Cardiac muscle cell (in vitro differentiated cells and primary cell): ENCODE measurements around the gene TSPAN19. TPM values are rescaled to one million over a fixed set of nuclear protein-coding genes. Genes with fewer than 3 reads are reported as not detected.

Source experiments
- DNase-seq, 2 donors: peaks; one replicate each; pipeline versions ENCODE4 v3.0.0 to v3.0.0-alpha.2; 2010 to 2017; ENCODE audit warnings: low read depth in 1 of 2, low spot score in 1 of 2
- H3K27ac ChIP-seq: fragments of 200-600 bp; sonication (generic); 2 replicates; pipeline ENCODE4 v1.5.1; 2016
- H3K27me3 ChIP-seq: fragments of 200-600 bp; sonication (generic); 2 replicates; pipeline ENCODE4 v1.6.0; 2016; ENCODE audit warnings: control low read depth
- H3K36me3 ChIP-seq: fragments of 200-600 bp; sonication (generic); 2 replicates; pipeline ENCODE4 v1.5.1; 2016; ENCODE audit warnings: control low read depth
- H3K4me1 ChIP-seq: fragments of 200-600 bp; sonication (generic); 2 replicates; pipeline ENCODE4 v1.8.1; 2017; ENCODE audit warnings: low read depth, mild to moderate bottlenecking, mixed run types
- H3K4me3 ChIP-seq: fragments of 200-600 bp; sonication (generic); 2 replicates; pipeline ENCODE4 v1.5.1; 2016; ENCODE audit warnings: mild to moderate bottlenecking
- H3K9me3 ChIP-seq: fragments of 200-600 bp; sonication (generic); 2 replicates; pipeline ENCODE4 v1.5.1; 2017; ENCODE audit warnings: low read depth, mild to moderate bottlenecking, control low read depth
- polyA plus RNA-seq: library from polyadenylated mRNA; unstranded; fragments of >200 nt; fragmentation: Nextera tagmentation; extraction: Ambion mirVana; gene quantifications from 2 replicates; pipeline ENCODE4 v1.2.1, GENCODE V29; 2016
- total RNA-seq: library from RNA; depleted of rRNA; stranded (reverse); fragments of >200 nt; gene quantifications from 2 replicates; pipeline ENCODE4 v1.2.3, GENCODE V29; 2016
- TF ChIP-seq, protein P1 (sequence below): IDR thresholded peaks from 2 replicates; pipeline ENCODE4 v1.5.1; 2012; ENCODE audit warnings: low read depth, mild to moderate bottlenecking, low read length

TSPAN19 gene
- total and polyA plus RNA-seq, 2 experiments from 2014 or later: 0.06 to 0.95 TPM

DNA sequence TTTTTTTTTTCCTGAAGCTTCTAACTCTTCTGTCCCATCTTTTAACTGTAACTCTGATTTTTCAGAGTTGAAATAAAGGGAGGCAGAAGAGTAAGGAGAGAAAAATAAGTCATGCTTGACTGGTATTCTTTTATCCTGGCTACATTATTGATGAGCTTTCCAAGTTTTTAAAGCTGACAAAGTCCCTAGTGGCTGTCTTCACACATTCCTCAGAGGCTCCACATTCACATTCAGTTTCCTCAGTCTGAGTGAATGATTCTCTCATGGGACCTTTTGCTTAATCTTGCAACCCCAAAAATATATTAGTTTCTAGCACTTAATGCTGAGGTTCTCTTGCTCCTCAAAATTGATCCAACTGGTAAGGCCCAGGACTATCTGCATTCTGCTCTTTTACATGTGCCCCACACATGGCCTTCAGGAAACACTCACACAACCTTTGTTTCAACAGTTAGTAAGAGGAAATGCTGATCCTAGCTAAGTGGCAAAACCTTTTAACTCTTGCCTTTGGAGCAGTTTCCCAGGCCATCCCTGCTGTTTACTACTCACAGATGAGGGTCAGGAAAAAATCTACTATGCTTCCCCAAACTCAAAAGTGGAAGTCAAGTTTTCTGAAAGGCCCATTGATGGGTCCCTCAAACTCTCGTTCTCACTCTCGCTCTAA lies 61.8 kb downstream of the TSPAN19 start:
- Histone ChIP-seq H3K36me3 (no peaks in the 10 kb centered on the region), H3K9me3 (no peaks in the 10 kb centered on the region), H3K4me3 (no peak overlapping the region), H3K4me1 (peaks cover 9% of the 10 kb centered on the region), H3K27ac (no peak overlapping the region), H3K27me3 (no peaks in the 10 kb centered on the region)
- DNase-seq: no peak
- TF ChIP-seq, protein P1, sequence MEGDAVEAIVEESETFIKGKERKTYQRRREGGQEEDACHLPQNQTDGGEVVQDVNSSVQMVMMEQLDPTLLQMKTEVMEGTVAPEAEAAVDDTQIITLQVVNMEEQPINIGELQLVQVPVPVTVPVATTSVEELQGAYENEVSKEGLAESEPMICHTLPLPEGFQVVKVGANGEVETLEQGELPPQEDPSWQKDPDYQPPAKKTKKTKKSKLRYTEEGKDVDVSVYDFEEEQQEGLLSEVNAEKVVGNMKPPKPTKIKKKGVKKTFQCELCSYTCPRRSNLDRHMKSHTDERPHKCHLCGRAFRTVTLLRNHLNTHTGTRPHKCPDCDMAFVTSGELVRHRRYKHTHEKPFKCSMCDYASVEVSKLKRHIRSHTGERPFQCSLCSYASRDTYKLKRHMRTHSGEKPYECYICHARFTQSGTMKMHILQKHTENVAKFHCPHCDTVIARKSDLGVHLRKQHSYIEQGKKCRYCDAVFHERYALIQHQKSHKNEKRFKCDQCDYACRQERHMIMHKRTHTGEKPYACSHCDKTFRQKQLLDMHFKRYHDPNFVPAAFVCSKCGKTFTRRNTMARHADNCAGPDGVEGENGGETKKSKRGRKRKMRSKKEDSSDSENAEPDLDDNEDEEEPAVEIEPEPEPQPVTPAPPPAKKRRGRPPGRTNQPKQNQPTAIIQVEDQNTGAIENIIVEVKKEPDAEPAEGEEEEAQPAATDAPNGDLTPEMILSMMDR: no peak

GRCh38 chr12:84973026-84973425 lies 63.1 kb downstream of the TSPAN19 start:
- peaks cover 9% of the 10 kb centered on the region for H3K4me1 ChIP-seq
- no peaks in the 10 kb centered on the region for H3K36me3 ChIP-seq
- no peak for DNase-seq
- H3K9me3 ChIP-seq: no peaks in the 10 kb centered on the region
- H3K27ac ChIP-seq: no peak overlapping the region
- no peaks in the 10 kb centered on the region for H3K27me3 ChIP-seq
- H3K4me3 ChIP-seq: no peak overlapping the region
- TF ChIP-seq, protein P1: no peak

DNA sequence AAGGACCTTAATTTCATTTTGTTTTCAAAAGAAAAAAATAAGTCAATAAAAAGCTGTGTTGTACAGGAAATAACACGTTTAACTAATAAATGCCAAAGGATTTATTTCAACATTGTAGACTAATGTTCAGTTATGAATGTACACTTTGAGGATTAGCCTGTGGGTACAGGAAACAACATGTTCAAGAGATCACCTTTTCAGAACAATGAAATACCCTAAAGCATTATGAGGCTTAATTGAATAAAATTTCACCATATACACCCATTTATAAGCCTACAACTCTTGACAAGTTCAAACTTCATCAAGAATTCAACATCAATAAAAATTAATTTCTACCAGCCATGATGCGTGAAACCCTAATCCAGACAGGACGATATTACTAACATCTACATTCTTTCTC lies 66.9 kb downstream of the TSPAN19 start:
- TF ChIP-seq, protein P1: no peak
- DNase-seq: no peak
- H3K4me3 ChIP-seq: no peak overlapping the region
- no peaks in the 10 kb centered on the region for H3K9me3 ChIP-seq
- H3K27me3 ChIP-seq: no peaks in the 10 kb centered on the region
- H3K36me3 ChIP-seq: no peaks in the 10 kb centered on the region
- peaks cover 9% of the 10 kb centered on the region for H3K4me1 ChIP-seq
- H3K27ac ChIP-seq: no peak overlapping the region

Other genes starting within 250 kb of the TSPAN19 start
- gene SLC6A15, start 123.5 kb downstream of the TSPAN19 start, total RNA-seq: 0.49 and 1.0 TPM in 2 replicates
- 0.60 and 1.2 TPM in 2 replicates for gene SLC6A15, start 123.5 kb downstream of the TSPAN19 start, polyA plus RNA-seq
- gene LRRIQ1, start 74 bp upstream of the TSPAN19 start, total RNA-seq: 0.18 and 2.0 TPM in 2 replicates
- 0.26 and 6.9 TPM in 2 replicates for gene LRRIQ1, start 74 bp upstream of the TSPAN19 start, polyA plus RNA-seq
- 5.2 and 7.2 TPM in 2 replicates for gene ALX1, start 243.9 kb upstream of the TSPAN19 start, total RNA-seq
- gene ALX1, start 243.9 kb upstream of the TSPAN19 start, polyA plus RNA-seq: 5.9 and 9.7 TPM in 2 replicates